HL-60 (cell line): ENCODE data around the gene GALNT17.

Source experiments
- DNase-seq, 2 experiments: peaks; one replicate each; pipeline ENCODE4 v3.0.0-alpha.2; 2010 to 2020; ENCODE audit warnings: low read depth in 1 of 2, low spot score in 1 of 2
- H3K27ac ChIP-seq: fragments of 250-450 bp; sonication (Bioruptor Pico); replicated peaks from 2 replicates; pipeline ENCODE4 v1.5.1; 2020; ENCODE audit warnings: mild to moderate bottlenecking, moderate library complexity
- H3K27me3 ChIP-seq: fragments of 250-450 bp; sonication (Bioruptor Pico); 2 replicates; pipeline ENCODE4 v1.5.1; 2021; ENCODE audit warnings: mild to moderate bottlenecking, moderate library complexity; ENCODE audit not compliant: insufficient read depth, poor library complexity, severe bottlenecking
- H3K4me3 ChIP-seq: replicated peaks from 2 replicates; pipeline ENCODE4 v1.5.1; 2011; ENCODE audit warnings: mild to moderate bottlenecking, control low read depth, low read length; ENCODE audit not compliant: insufficient read depth
- GABPA ChIP-seq: IDR thresholded peaks from 2 replicates; pipeline ENCODE4 v1.6.1; 2012; ENCODE audit warnings: low read depth
- POLR2AphosphoS5 ChIP-seq: IDR thresholded peaks from 2 replicates; pipeline ENCODE4 v1.6.1; 2012; ENCODE audit warnings: low read depth
- SPI1 ChIP-seq: IDR thresholded peaks from 2 replicates; pipeline ENCODE4 v1.6.1; 2012; ENCODE audit warnings: low read depth, mild to moderate bottlenecking, borderline replicate concordance
- TF ChIP-seq, protein P1 (sequence below): IDR thresholded peaks from 2 replicates; pipeline ENCODE4 v1.6.1; 2012; ENCODE audit warnings: low read depth; ENCODE audit not compliant: insufficient replicate concordance
- TF ChIP-seq, protein P2 (sequence below): IDR thresholded peaks from one replicate; pipeline ENCODE4 v1.5.1; 2011; ENCODE audit warnings: low read length, control low read depth, inconsistent platforms; ENCODE audit not compliant: insufficient read depth

The GALNT17 gene

DNA sequence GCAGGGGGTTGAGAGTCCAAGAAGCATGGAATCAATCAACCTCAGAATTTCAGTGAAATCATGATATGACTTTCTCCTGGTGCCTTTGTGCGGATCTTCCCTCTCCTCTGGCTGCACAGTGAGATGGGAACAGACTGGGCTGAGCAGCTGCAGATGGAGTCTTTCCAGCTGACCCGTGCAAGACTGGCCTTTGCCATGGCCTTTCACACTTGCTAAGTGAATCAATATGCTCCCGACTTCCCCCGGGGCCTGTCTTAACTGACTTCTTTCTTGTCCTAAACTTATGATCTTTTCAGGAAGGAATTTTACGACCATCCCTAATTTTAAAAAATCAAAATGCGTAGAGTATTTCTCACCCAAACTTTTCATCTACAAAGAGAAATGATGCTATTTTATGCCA is 469.9 kb downstream of the GALNT17 start:
- DNase-seq: no peak

DNA sequence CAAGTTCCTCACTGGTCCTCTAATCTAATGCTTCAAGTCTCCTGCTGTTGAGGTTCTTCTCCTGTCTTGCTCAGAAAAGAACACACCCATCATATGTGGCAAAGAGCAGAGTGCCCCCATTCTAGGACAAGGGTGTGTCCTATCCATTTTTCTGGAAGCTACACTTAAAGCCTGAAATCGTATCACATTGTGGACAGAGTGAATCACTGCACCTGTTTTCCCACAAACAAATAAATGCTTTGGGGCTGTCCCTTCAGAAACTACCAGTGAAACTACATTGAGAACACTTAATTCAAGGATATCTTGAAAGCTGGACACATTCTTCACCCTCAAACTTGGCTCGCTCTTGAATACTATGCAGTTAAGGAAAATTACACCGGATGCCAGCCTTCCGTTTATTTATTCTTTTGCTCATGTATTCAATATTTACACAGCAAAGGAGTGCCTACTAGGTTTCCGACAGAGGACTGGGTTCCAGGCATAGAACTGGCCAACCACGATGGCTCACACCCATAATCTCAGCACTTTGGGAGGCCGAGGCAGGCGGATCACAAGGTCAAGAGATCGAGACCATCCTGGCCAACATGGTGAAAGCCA is 473.0 kb downstream of the GALNT17 start:
- Histone ChIP-seq H3K4me3 (no peak overlapping the region), H3K27ac (no peak overlapping the region), H3K27me3 (no peaks in the 10 kb centered on the region)
- no peak for DNase-seq
- TF ChIP-seq SPI1 (no peak), POLR2AphosphoS5 (no peak), GABPA (no peak)
- TF ChIP-seq, protein P1, sequence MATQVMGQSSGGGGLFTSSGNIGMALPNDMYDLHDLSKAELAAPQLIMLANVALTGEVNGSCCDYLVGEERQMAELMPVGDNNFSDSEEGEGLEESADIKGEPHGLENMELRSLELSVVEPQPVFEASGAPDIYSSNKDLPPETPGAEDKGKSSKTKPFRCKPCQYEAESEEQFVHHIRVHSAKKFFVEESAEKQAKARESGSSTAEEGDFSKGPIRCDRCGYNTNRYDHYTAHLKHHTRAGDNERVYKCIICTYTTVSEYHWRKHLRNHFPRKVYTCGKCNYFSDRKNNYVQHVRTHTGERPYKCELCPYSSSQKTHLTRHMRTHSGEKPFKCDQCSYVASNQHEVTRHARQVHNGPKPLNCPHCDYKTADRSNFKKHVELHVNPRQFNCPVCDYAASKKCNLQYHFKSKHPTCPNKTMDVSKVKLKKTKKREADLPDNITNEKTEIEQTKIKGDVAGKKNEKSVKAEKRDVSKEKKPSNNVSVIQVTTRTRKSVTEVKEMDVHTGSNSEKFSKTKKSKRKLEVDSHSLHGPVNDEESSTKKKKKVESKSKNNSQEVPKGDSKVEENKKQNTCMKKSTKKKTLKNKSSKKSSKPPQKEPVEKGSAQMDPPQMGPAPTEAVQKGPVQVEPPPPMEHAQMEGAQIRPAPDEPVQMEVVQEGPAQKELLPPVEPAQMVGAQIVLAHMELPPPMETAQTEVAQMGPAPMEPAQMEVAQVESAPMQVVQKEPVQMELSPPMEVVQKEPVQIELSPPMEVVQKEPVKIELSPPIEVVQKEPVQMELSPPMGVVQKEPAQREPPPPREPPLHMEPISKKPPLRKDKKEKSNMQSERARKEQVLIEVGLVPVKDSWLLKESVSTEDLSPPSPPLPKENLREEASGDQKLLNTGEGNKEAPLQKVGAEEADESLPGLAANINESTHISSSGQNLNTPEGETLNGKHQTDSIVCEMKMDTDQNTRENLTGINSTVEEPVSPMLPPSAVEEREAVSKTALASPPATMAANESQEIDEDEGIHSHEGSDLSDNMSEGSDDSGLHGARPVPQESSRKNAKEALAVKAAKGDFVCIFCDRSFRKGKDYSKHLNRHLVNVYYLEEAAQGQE: no peak
- TF ChIP-seq, protein P2, sequence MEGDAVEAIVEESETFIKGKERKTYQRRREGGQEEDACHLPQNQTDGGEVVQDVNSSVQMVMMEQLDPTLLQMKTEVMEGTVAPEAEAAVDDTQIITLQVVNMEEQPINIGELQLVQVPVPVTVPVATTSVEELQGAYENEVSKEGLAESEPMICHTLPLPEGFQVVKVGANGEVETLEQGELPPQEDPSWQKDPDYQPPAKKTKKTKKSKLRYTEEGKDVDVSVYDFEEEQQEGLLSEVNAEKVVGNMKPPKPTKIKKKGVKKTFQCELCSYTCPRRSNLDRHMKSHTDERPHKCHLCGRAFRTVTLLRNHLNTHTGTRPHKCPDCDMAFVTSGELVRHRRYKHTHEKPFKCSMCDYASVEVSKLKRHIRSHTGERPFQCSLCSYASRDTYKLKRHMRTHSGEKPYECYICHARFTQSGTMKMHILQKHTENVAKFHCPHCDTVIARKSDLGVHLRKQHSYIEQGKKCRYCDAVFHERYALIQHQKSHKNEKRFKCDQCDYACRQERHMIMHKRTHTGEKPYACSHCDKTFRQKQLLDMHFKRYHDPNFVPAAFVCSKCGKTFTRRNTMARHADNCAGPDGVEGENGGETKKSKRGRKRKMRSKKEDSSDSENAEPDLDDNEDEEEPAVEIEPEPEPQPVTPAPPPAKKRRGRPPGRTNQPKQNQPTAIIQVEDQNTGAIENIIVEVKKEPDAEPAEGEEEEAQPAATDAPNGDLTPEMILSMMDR: no peak

More for the DNA sequence above, 469.9 kb downstream of the GALNT17 start:
- H3K27me3 ChIP-seq: no peaks in the 10 kb centered on the region
- TF ChIP-seq, protein P1: no peak
- TF ChIP-seq GABPA: no peak
- TF ChIP-seq, protein P2: no peak
- no peak for TF ChIP-seq POLR2AphosphoS5
- TF ChIP-seq SPI1: no peak
- no peak overlapping the region for H3K27ac ChIP-seq
- no peak overlapping the region for H3K4me3 ChIP-seq

DNA sequence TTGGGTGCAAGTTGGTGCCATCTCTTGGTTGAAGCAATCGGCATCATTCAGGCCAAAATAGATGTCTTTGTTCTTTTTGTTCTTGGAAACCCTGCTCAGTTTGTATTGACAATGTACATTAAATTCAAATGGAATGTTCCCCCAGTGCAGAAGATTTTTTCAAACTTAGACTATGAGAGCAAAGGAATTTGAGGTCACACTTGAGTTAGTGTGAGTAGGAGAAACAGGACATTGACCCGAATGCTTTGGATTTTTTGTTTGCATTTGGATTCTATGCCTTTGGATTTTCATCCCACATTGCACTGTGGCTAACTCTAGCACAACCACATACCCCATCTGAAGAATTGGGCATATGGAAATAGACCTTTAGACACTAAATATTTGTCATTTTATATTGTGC is 480.0 kb downstream of the GALNT17 start:
- TF ChIP-seq SPI1 (no peak), GABPA (no peak), POLR2AphosphoS5 (no peak)
- TF ChIP-seq, protein P2: no peak
- TF ChIP-seq, protein P1: no peak
- no peaks in the 10 kb centered on the region for H3K27me3 ChIP-seq
- no peak for DNase-seq
- no peak overlapping the region for H3K4me3 ChIP-seq
- no peak overlapping the region for H3K27ac ChIP-seq
